Brain pericyte (primary cell): ENCODE measurements around the gene PRXL2A.
A peak's percentile ranks its signal among the peaks of the same experiment; 100 is the strongest.
"Not testable (repeated sequence)": the region's sequence is repeated elsewhere in the genome, so short reads cannot be mapped to it uniquely, and the experiment has no call there.

Experiments used
- DNase-seq: peaks from one replicate; pipeline ENCODE4 v3.0.0-alpha.2; 2012; ENCODE audit warnings: low read depth, low spot score

The PRXL2A gene

GRCh38 chr10:80411267-80411668 is 2.9 kb downstream of the PRXL2A start:
- no peak for DNase-seq

GRCh38 chr10:80411681-80412220 is 3.4 kb downstream of the PRXL2A start:
- no peak for DNase-seq

GRCh38 chr10:80412486-80412885 is 4.1 kb downstream of the PRXL2A start:
- DNase-seq = no peak

- DNase-seq = no peak
These were observed 5.1 kb downstream of the PRXL2A start for GRCh38 chr10:80413271-80413996.

- no peak for DNase-seq
These were observed 6.0 kb downstream of the PRXL2A start for GRCh38 chr10:80414142-80414895.

DNA sequence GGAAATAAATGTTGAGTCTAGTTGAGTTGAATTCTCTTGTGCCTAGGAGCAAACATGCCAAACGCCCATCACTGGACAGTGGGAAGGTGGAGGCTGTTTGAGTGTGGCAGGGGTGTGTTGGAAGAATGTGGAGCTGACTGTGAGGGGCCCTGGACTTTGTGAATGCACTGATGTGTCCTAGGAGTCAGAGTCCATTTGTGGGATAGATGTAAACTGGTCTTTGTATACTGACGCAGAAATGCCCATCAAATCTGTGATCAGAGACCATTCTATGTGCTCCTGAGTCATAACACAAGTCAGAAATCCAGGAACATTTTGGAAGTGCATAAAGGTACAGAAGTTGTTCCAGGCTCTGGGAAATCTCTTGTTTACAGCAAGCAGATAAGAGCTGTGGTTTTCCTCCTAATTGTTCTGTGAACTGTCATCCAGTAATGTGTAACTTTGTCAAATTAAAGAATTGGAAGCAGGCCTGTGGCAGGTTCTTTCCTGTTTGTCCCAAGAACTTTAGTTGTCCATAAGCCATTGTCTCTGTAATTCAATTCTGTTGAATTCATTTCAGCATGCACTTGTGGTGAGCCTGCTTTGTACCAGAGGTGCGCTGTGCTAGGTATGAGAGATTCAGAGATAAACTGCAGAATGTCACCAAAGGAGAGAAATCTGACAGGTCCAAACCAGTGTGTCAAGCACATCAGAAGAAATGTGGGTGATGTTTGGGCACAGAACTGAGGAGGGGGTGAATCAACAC is 7.6 kb downstream of the PRXL2A start:
- no peak for DNase-seq

DNA sequence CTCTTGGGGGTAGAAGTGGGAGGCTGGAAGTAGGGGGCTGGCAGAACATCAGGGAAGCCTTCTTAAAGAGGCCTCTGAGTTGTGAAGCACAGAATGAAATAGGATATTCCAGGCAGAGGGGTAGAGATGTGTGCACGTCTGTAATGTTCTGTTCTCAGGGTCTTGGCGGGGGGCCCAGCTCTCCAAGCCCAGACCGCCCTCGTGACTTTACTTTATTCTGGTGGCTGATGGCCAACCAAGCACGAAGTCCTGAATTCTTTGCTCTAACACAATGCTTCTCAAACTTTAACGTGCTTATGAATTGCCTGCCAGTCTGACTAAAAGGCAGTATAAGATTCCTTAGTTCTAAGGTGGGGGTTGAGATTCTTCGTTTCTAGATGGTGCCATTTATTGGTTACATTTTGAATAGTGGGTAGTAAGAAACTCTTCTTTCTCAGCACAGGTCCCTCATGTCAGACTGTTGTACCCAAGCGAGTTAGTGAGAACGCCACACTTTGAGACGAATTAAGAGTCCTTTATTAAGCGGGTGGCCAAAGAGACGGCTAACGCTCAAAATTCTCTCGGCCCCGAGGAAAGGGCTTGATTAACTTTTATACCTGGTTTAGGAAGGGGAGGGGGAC is 8.2 kb downstream of the PRXL2A start:
- DNase-seq = peak; percentile 42

DNA sequence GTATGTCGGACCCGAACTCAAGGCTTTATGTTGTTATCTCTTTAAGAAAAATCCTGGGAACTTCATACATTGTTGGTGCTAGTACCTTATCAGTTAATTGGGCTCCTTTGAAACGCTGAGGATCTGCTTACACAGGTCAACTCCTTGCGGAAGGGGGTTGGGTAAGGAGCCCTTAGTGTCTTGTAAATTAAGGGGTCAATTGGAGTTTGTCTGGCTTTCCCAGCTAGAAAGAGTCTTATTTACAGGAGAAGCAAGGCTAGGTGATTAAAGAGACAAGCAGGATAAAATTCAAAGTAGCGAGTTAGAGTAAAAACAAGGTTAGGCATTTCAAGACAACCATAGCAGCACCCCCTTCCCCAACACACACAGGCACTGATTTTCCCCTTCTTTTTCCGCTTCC is 8.9 kb downstream of the PRXL2A start:
- DNase-seq = not testable (repeated sequence)

DNA sequence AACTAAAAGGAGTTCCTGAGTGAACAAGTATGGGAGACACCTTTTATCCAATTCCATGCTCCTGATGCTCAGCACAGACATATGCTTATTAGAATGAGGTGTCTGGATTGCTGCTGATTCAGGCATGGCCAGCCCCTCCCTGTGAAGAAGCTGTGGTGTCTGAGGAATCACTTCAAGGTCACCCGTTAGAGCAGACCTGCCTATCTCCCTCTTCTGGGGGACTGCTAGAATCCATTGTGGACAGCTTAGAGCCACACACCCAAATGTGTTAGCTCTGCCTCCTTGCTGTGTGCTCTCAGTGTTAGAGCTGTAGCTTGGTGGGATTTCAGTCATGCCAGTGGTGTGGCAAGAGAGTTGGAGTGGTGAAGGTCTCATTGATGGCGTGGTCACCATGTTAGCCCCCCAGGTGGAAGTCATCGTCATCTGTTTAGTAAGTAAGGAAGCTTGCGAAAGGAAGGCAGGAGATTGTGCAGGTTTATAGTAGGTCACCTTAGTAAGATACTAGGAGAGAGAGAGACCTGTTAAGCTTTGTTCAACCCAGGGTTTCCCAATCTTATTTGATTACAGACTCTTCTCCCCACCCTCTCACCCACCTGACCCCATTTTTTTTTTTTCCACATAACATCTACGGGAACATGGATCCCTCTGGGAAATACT is 12.8 kb downstream of the PRXL2A start:
- DNase-seq = no peak

DNA sequence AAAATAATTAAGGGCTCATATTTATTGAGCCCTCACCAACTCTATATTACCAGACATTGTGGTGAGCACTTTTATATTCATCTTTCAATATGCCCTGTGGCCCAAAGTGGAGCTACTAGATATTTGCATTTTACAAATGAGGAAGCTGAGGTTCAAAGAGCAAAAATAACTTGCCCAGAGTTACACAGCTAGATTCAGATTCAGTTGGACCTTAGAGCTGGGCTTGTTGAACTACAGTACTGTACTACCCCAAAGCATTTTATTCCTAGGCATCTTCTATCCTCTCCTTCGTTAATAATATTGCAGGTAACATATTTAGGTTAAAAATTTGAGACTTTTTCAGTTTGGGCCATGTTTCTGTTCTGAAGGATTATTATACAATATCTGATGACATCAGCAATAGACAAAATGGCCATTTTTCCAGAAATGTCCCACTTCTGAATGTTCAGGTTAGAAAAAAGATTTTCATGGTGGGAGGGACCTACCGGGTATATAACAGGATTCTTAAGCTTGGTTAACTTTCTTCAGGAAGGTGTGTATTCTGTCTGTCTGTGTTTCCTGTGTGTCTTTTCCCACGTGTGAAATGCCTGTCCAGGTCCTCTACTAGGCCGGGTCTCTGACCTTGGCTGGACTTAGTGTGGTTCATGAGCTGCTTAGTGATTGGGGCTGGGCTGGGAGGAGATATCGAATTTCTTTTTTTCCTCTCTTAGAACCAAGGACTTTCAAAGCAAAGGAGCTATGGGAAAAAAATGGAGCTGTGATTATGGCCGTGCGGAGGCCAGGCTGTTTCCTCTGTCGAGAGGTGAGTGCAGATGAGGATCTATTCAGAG is 13.6 kb downstream of the PRXL2A start:
- no peak for DNase-seq

- no peak for DNase-seq
These were observed 17.6 kb downstream of the PRXL2A start for GRCh38 chr10:80425901-80426300.

DNA sequence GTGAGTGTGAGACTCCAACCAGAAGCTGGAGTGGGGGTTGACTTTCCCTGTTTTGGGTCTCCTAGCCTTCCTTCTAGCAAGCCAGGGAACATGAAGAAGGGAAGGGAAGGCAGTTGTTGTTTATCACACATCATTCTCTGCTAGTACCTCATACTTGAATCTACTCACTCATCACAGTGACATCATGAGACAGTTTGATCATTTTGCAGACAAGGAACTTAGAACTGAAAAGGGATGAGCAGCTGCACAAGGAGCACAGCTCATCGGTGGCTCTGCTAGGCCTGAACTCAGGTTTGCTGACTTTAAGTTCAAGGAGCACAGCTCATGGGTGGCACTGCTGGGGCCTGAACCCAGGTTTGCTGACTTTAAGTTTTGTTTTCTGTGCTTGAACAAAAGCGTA is 19.2 kb downstream of the PRXL2A start:
- DNase-seq = no peak

- no peak for DNase-seq
These were observed 21.2 kb downstream of the PRXL2A start for GRCh38 chr10:80429521-80429973.

GRCh38 chr10:80433134-80433533 is 24.8 kb downstream of the PRXL2A start:
- no peak for DNase-seq

- no peak for DNase-seq
These were observed 28.2 kb downstream of the PRXL2A start for GRCh38 chr10:80436446-80437098.

DNA sequence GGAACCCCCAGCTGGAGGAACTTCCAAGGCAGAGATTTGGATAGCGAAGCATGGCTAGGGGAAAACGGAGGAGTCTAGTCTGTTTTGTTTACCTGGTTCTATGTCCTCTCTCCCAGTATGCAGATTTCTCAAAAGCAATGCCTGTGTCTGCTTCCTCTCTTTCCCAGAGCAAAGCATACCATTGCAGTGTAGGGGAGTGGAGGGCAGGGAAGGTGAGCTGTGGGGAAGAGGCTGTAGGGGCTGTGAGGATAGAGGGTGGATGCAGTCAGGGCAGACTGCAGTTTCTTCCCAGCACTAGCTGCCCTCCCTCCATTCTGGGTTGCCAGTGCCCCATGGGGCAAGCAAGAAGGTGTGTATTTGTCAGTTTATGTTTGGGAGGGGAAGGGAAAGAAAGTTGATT is 28.9 kb downstream of the PRXL2A start:
- DNase-seq = no peak

- no peak for DNase-seq
These were observed 33.5 kb downstream of the PRXL2A start for GRCh38 chr10:80441831-80442230.

GRCh38 chr10:80442879-80443278 is 34.5 kb downstream of the PRXL2A start:
- no peak for DNase-seq

- no peak for DNase-seq
These were observed 35.2 kb downstream of the PRXL2A start for GRCh38 chr10:80443531-80443974.

- no peak for DNase-seq
These were observed 35.8 kb downstream of the PRXL2A start for GRCh38 chr10:80444124-80444523.
